GM12872 (cell line): ENCODE results near the gene CASP6.

Source experiments
- CTCF ChIP-seq: IDR thresholded peaks from 3 replicates; pipeline ENCODE4 v1.5.1; 2011; ENCODE audit warnings: low read depth, mild to moderate bottlenecking, low read length, moderate library complexity; ENCODE audit not compliant: insufficient read depth

Gene CASP6

DNA sequence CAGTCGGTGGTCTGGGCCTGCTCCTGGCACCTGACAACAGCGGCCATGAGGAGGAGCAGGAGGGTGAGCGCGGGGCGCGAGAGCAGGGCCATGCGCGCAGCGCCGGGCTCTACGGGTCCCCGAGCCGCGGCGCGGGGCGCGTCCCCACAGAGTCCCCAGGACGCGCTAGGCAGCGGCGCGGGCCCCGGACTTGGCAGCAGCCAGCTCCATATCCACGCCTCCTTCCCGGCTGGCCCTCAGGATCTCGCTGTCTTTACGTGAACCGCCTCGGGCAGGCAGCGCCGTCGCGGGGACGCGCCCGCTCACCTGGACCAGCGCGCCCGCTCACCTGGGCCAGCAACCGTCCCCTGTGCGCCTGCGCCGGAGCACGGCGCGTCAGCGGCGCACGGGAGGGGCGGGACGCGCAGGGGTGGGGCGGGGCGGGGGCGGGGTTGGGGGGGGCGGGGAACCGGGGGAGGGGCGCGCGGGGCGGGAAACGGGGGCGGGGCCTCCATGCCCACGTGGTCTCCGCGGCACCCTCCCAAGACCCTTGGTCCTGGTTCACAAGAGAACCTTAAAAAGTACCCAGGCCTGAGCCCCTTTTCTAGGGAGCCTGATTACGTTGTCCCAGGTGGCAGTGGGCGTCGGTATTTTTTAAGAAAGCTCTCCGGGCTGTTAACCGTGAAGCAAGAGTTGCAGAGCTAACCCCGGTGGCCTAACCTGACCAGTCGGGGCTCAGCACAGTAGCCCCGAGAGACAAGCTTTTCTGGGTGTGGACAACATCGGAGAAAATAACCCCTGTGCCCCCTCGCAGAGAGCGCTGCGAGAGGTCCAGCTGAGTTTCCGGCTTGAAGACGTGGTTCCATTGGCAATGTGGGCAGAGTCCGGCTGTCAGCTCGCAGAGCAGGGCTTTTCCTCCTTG lies 26.7 kb upstream of the CASP6 start, which contains the start of gene PLA2G12A:
Gene PLA2G12A, minus strand, starts transcription at position 353 of the 901 bp plus-strand sequence. Its CDS starts 261 bp downstream, at position 92.
- TF ChIP-seq CTCF = no peak

DNA sequence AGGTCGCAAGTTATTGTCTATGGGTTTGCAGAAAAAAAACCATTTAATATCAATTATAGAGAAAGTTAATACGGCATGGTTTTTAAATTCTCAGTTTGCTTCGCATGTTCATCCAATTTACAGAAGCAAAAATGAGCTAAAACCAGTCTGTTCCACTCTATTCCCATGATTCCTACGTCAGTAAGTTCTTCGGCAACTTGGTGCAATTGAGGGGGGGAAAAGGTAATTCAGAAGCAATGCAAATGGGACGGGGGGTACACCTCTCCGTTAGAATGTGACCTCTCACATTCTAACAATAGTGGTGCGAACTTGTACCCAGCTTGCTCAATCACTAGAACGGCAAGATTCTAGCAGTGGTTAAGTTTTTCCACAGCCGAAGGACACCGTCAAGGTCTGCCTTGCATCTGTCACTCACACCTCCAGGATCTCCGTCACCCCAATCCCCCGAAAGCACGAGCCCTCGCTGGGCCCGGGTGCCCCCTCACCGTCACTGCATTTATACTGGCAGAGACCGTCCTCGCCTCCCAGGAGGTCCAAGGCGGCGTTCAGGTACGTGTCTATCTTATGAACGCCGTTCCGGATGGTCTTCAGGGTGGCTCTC lies 26.0 kb upstream of the CASP6 start:
- TF ChIP-seq CTCF = no peak

DNA sequence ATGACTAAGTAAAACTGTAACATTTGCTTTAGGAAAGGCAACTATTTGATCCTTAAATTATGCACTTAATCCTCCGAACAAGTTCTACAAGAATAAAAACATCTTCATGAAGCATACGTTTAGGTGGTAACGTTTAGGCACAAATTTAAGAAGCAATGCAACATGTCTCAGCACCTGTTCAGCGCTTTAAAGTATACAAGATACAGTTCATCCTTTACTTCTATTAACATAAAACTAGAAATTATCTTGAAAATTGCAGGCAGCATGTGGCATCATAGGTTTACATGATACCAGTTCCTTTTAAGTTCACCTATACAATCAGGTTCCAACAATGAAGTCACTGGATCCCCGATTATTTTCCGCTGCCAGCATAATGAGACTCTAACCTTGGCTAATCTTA lies 25.1 kb upstream of the CASP6 start:
- no peak for TF ChIP-seq CTCF

DNA sequence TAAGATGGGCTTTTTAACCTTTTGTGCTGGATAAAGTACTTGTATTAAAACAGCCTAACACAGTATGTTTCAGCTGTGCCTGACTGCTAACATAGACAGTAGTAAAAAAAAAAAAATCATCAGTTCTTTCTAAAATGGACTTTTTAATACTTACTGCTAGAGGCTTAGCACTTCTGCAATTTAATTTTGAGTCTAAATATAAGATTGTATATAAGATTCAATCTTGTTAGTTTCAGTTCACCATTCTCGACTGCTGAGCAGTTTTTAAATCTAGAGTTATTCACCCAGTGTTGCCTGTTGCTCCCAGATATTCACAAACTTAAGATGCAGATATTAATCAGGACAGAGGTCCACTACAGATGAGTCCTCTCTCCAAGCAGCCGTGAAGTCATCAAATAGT lies 19.9 kb upstream of the CASP6 start:
- no peak for TF ChIP-seq CTCF

GRCh38 chr4:109722357-109722756 lies 19.1 kb upstream of the CASP6 start:
- no peak for TF ChIP-seq CTCF

- no peak for TF ChIP-seq CTCF
Measured at GRCh38 chr4:109721033-109721432, 17.8 kb upstream of the CASP6 start.

- TF ChIP-seq CTCF = no peak
Measured at GRCh38 chr4:109719604-109720003, 16.4 kb upstream of the CASP6 start.
